K562 (cell line): Measurements from ENCODE around the gene MOB1A. TPM values are rescaled to one million over a fixed set of nuclear protein-coding genes. Genes with fewer than 3 reads are reported as not detected.

ENCODE experiments used
- ASH1L ChIP-seq: fragments of 450-650 bp; IDR thresholded peaks from 2 replicates; pipeline ENCODE4 v1.6.1; 2018; ENCODE audit warnings: borderline replicate concordance, mild to moderate bottlenecking, low read depth; ENCODE audit not compliant: partially characterized antibody
- CREB3 ChIP-seq: fragments of 450-650 bp; conservative IDR thresholded peaks from 2 replicates; pipeline ENCODE4 v1.6.1; 2016; ENCODE audit warnings: missing genetic modification characterization, low read depth, mild to moderate bottlenecking, missing compliant biosample characterization, moderate library complexity
- CREB3L1 ChIP-seq: fragments of 450-650 bp; IDR thresholded peaks from 2 replicates; pipeline ENCODE4 v1.6.1; 2014; ENCODE audit warnings: low read depth, mild to moderate bottlenecking, moderate library complexity, borderline replicate concordance
- DEAF1 ChIP-seq: fragments of 450-650 bp; formaldehyde crosslinking; IDR thresholded peaks from 2 replicates; pipeline ENCODE4 v1.4.0; 2020; ENCODE audit warnings: mild to moderate bottlenecking, moderate library complexity
- ETS1 ChIP-seq: conservative IDR thresholded peaks from 2 replicates; pipeline ENCODE4 v1.6.1; 2011; ENCODE audit warnings: low read depth, mild to moderate bottlenecking, low read length; ENCODE audit not compliant: control insufficient read depth
- ETV6 ChIP-seq, 3 experiments: fragments of 150-350 bp in 1 of 3; sonication (generic) in 1 of 3; formaldehyde crosslinking in 1 of 3; IDR thresholded peaks; 2 replicates each; pipeline versions ENCODE4 v1.6.1 to v1.8.0; 2014 to 2022; ENCODE audit warnings: borderline replicate concordance in 2 of 3, low read depth in 2 of 3, antibody characterized with exemption in 1 of 3, low read length in 1 of 3, mild to moderate bottlenecking in 1 of 3, missing genetic modification reagents in 1 of 3
- FOXP1 ChIP-seq: sonication (generic); formaldehyde crosslinking; IDR thresholded peaks from 2 replicates; pipeline ENCODE4 v1.8.0; 2022; ENCODE audit warnings: mild to moderate bottlenecking, missing genetic modification reagents
- GATAD2B ChIP-seq: fragments of 450-650 bp; IDR thresholded peaks from 2 replicates; pipeline ENCODE4 v1.6.1; 2017; ENCODE audit warnings: mild to moderate bottlenecking, borderline replicate concordance
- HNRNPLL ChIP-seq: fragments of 200-400 bp; formaldehyde crosslinking; IDR thresholded peaks from 2 replicates; pipeline ENCODE4 v1.6.1; 2017; ENCODE audit warnings: low read length, low read depth, mild to moderate bottlenecking; ENCODE audit not compliant: poor library complexity, severe bottlenecking
- KLF6 ChIP-seq: fragments of 250-450 bp; sonication (Bioruptor Pico); IDR thresholded peaks from 2 replicates; pipeline ENCODE4 v1.4.0; 2020; ENCODE audit warnings: mild to moderate bottlenecking, moderate library complexity, borderline replicate concordance
- NRF1 ChIP-seq, 2 experiments: fragments of 450-650 bp; IDR thresholded peaks in 1 of 2; conservative IDR thresholded peaks in 1 of 2; 2 replicates each; pipeline ENCODE4 v1.6.1; 2014; ENCODE audit warnings: mild to moderate bottlenecking in 2 of 2
- SP1 ChIP-seq: sonication (generic); formaldehyde crosslinking; IDR thresholded peaks from 2 replicates; pipeline ENCODE4 v1.8.1; 2022; ENCODE audit warnings: mild to moderate bottlenecking, missing genetic modification reagents
- STAT5A ChIP-seq: IDR thresholded peaks from 2 replicates; pipeline ENCODE4 v1.6.1; 2012; ENCODE audit warnings: low read length, inconsistent platforms, borderline replicate concordance
- TEAD4 ChIP-seq, 2 experiments: sonication (generic) in 1 of 2; formaldehyde crosslinking in 1 of 2; IDR thresholded peaks; 2 replicates each; pipeline versions ENCODE4 v1.6.1 to v1.8.0; 2012 to 2022; ENCODE audit warnings: borderline replicate concordance in 1 of 2, inconsistent platforms in 1 of 2, low read length in 1 of 2, mild to moderate bottlenecking in 1 of 2, missing genetic modification reagents in 1 of 2
- ZBTB1 ChIP-seq: sonication (generic); formaldehyde crosslinking; IDR thresholded peaks from 2 replicates; pipeline ENCODE4 v1.8.1; 2023; ENCODE audit warnings: missing genetic modification reagents, low read depth, mild to moderate bottlenecking, borderline replicate concordance
- ZFX ChIP-seq: sonication (generic); formaldehyde crosslinking; IDR thresholded peaks from 2 replicates; pipeline ENCODE4 v1.8.0; 2022; ENCODE audit warnings: mild to moderate bottlenecking, missing genetic modification reagents, moderate library complexity
- ZNF217 ChIP-seq: sonication (generic); formaldehyde crosslinking; IDR thresholded peaks from 2 replicates; pipeline ENCODE4 v1.8.0; 2022; ENCODE audit warnings: mild to moderate bottlenecking, missing genetic modification reagents
- ZNF316 ChIP-seq: fragments of 450-650 bp; IDR thresholded peaks from 2 replicates; pipeline ENCODE4 v1.6.1; 2016
- ZNF668 ChIP-seq: fragments of 250-450 bp; sonication (Bioruptor Pico); IDR thresholded peaks from 2 replicates; pipeline ENCODE4 v1.8.0; 2022; ENCODE audit warnings: mild to moderate bottlenecking, inconsistent platforms
- polyA plus RNA-seq, 8 experiments: library from polyadenylated mRNA; depleted of rRNA in 4 of 8; stranded (reverse) in 5 of 8; unstranded in 3 of 8; fragments of >200 nt; fragmentation: Nextera tagmentation in 2 of 8; fragmentation: Illumina TruSeq in 1 of 8; extraction: Ambion mirVana in 2 of 8; extraction: Trizol in 1 of 8; gene quantifications; 2 replicates each; pipeline versions ENCODE4 v1.2.1 to v1.2.3, GENCODE V29; 2011 to 2014; ENCODE audit warnings: inconsistent platforms in 1 of 8, missing spikeins in 1 of 8
- total RNA-seq, 7 experiments: library from RNA; depleted of rRNA in 6 of 7; stranded (reverse); fragments of >200 nt in 6 of 7; fragmentation: Illumina TruSeq in 2 of 7; extraction: Trizol in 2 of 7; gene quantifications; 2 replicates each; pipeline versions ENCODE4 v1.2.1 to v1.2.3, GENCODE V29; 2011 to 2021; ENCODE audit warnings: low replicate concordance in 1 of 7

MOB1A gene
- total and polyA plus RNA-seq, 9 of the 15 experiments (the other 6 are each of a cell fraction or from before 2014, with no cell fraction given) = 24.8 to 100 (median 60.2) TPM

GRCh38 chr2:74198461-74199274 lies 20.0 kb upstream of the MOB1A start, which contains the start of gene MTHFD2 (continued):
- TF ChIP-seq ETV6 (IDR thresholded peaks at IDR 0.05; ENCODE audit: borderline replicate concordance in 1 of 2, low read depth in 2 of 2, low read length in 1 of 2) = no peak
- peak; percentile 6; the same call in 1 of the 2 replicates for TF ChIP-seq ETV6 (CRISPR knock-in tag; IDR thresholded peaks at IDR 0.05; ENCODE audit: borderline replicate concordance)
- peak; percentile 47; the same call in 1 of the 2 replicates for TF ChIP-seq DEAF1 (CRISPR knock-in tag)
- no peak for TF ChIP-seq TEAD4 (IDR thresholded peaks at IDR 0.05; ENCODE audit: low read length)
- TF ChIP-seq TEAD4 (CRISPR knock-in tag; IDR thresholded peaks at IDR 0.05; ENCODE audit: borderline replicate concordance) = no peak
- TF ChIP-seq ETS1 = peak; percentile 76; the same call in 1 of the 2 replicates
- peak; percentile 20; the same call in 1 of the 2 replicates for TF ChIP-seq STAT5A
- TF ChIP-seq ASH1L = peak; percentile 70
- TF ChIP-seq KLF6 (CRISPR knock-in tag) = peak; percentile 44; the same call in 1 of the 2 replicates
- peak; percentile 97 for TF ChIP-seq CREB3L1
- TF ChIP-seq SP1 (CRISPR knock-in tag) = peak; percentile 91
- TF ChIP-seq ZNF217 (CRISPR knock-in tag) = no peak
- peak; percentile 86 to 89 for TF ChIP-seq NRF1 (conservative IDR thresholded peaks at IDR 0.05 in 1 of 2, IDR thresholded peaks at IDR 0.05 in 1 of 2)
- 0 out of 2 replicates have a peak, but pooled peaks have one; percentile 54 for TF ChIP-seq ZNF668 (CRISPR knock-in tag)
- TF ChIP-seq CREB3 (tag) = no peak
- TF ChIP-seq ZFX (CRISPR knock-in tag) = peak; percentile 87
- peak; percentile 12; the same call in 1 of the 2 replicates for TF ChIP-seq ZNF316
- peak; percentile 79; the same call in 1 of the 2 replicates for TF ChIP-seq ZBTB1 (CRISPR knock-in tag)
- TF ChIP-seq HNRNPLL = peak; percentile 60
- no peak for TF ChIP-seq GATAD2B
- peak; percentile 65; the same call in 1 of the 2 replicates for TF ChIP-seq FOXP1
